Activated T-cell treated with anti-CD3 and anti-CD28 coated beads for 24 hours (primary cell): ENCODE measurements around the gene MAPKAPK3.
"Not testable (repeated sequence)": the region's sequence is repeated elsewhere in the genome, so short reads cannot be mapped to it uniquely, and the experiment has no call there.

Source experiments
- DNase-seq: peaks from one replicate; pipeline ENCODE4 v3.0.0-alpha.2; 2020; ENCODE audit warnings: low read depth

The MAPKAPK3 gene

DNA sequence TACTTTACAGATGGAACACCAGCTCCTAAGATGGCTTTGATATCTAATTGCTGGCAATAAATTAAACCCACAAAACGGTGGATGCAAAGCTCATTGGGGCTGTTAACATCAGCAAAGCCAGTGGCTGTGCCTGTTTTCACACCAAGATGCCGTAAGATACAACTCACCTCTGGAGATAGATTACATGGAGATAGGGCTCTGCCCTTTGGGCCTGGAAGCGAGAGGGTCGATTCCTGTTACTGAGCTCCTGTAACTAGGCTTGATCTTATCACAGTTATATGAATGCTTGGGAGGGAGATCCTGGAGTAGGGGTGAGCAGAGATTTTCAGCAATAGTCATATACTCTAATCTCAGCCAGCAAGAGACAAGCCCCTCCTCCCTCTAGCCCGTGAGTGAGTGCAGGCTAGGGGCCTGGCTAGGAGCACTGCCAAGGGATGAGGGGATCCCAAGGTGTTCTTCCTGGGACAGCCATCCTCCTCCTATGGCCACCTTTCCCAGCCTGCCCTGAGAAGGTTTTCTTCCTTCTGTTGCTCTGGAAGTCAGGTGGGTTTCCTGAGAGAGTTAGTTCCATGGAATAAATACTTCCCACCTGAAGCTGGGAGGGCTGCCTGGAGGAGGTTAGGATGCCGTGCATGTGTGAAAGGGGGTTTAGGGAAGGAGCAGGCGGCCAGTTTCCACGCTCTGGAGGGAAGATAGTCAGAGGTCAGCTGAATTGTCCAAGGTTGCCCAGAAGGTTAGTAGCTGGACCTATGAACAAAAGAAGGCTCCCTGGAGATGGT is 39.7 kb downstream of the MAPKAPK3 start:
- no peak for DNase-seq

DNA sequence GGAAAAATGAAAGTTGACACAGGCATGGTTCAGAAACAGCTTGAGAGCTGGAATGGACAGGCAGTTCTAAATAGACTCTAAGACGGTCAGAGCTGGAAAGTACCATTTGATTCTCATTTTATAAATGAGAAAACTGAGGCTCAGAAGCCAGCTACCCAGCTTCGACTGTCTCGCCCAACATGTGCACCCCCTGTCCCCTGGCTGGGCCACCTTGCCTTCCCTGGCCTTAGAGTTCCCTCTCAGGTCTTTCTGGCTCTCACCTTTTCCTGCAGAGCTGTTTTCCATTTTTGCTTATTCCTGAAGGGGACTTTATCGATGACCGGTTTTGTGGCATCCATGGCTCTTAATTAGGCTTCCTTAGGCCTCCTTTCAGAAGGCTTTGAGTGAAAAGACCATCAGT is 40.5 kb downstream of the MAPKAPK3 start:
- no peak for DNase-seq

DNA sequence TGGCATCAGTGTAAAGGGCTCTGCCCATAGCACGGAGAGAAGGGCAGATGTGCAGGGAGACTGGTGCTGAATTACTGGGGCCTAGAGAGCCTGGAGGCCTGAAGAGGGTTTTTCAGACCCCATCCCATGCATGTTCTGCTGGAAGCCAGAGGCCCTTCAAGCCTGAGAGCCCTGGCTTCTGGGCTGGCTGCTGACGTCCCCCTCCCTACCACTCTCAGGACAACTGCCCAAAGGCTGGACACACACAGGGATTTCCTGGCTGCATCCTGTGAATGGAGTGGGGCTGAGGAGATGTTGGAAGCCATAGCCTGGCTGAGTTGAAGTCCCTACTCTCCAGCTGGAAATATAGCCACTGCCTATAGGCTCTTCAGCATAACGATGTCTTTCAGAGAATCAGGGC is 40.9 kb downstream of the MAPKAPK3 start:
- DNase-seq, result no peak

DNA sequence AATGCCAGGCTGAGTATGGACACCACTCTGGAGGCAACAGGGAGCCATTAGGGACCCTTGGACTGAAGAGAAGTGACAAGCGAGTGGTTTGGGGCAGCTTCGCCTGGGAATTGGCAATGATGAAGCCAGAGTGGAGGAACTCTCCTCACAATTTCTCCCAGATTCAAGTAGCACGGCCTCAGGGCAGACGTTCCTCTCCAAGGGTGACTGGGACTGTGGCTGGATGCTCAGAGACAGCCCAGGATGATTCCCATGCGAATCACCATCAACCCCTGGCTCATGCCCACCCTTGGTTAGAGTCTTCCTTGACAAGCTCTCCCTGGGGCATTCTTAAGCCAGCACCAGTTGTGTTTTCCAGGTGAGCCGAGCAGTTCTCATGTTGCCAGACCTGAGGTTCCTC is 41.5 kb downstream of the MAPKAPK3 start:
- no peak for DNase-seq

DNA sequence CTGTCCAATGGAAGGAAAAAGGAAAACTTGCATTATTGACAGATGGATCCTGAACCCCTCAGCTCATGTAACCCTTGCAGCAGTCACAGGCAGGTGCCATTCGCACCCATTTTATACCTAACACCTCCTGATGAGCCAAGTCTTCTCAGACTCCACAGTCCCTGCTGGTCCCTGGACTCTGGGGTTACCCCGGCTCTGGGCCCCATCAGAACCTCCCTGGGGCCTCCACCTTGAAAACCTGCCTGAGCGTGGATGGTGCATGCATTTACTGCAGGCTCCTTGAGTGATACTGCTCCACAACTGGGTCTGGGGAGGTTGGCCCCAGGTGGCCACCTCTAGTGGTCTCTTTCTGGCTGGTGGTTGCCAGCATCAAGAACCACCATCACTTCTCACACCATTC is 41.9 kb downstream of the MAPKAPK3 start:
- DNase-seq, result no peak

DNA sequence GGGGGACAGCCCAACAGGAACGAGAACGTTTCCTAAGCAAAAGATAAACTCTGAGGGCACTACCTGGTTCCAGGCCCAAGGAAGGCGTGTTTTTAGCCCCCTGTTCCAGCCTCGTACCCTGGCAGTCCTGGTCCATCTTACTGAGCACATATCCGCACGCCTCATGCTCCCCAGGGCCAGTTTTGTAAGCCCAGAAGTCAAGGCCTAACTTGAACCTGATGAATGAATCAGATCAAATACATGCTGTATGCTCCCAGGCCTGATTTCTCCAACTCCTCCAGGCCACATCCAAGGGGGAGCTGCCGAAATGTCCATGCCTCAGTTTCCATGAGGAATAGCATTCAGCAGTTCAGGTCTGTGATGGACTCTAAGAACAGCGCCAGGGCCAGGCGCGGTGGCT is 43.4 kb downstream of the MAPKAPK3 start:
- DNase-seq, result no peak

DNA sequence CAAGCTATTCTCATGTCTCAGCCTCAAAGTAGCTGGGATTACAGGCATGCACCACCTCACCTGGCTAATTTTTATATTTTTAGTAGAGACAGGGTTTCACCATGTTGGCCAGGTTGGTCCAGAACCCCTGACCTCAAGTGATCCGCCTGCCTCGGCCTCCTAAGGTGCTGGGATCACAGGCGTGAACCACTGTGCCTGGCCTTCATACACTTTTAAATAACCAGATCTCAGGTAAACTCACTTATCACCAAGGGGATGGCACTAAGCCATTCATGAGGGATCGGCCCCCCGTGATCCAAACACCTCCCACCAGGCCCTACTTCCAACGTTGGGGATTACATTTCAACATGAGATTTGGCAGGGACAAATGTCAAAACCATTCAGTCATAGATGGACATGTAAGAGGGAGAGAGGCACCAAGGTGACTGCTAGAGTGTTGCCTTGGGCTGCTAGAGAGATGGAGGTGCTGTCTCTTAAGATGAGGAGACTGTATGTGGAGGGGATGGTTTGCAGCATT is 44.4 kb downstream of the MAPKAPK3 start:
- DNase-seq, result no peak

DNA sequence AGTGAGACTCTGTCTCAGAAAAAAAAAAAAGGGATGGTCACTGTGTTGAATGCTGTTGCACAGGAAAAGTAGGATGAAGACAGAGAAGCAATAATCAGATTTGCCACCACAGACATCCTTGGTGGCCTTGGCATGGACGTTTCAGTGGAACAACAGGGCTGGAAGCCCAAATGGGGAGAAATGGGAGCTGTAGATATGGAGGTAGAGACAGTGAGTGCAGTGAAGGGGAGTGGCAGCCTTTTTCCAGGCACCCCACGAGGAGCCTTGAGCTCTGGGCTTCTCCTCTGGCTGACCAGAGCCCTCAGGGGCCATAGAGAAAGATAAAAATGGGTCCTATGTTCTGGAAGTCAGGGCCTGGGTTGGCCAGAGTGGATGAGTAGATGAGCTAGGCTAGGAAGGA is 45.5 kb downstream of the MAPKAPK3 start:
- no peak for DNase-seq

DNA sequence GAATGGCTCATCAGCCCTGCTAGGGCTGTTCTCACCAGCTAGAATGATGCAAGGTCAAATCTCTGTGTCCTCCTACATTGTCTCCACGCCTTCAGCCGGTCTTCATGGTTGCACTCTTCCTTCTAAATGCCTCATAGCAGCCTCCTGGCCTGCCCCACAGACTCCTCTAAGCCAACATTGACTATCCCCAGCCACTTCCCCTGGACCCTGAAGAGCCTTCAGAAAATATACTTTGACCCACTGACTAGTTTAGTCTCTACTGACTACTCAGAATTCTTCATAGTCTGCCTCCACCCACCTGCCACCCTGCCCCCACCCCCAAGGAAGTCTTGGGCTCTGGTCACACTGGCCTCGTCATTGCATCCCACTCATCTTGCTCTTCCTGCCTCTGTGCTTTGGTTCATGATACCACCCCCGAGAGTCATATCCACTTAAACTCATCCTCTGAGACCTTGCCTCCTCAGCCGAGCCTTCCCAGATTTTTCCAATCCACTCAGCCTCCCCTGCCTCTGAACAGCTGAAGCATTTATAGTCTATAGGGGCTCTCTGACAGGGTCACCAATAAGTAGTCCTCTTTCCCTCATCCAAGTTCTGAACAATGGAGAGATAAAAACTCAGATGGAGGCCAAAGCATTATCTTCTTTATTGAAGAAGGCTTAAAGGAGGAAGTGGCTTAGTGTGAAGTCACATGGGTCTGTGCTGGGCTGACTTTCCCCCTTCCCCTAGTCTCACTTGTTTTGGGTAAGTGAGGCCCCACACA is 48.3 kb downstream of the MAPKAPK3 start:
- DNase-seq, result no peak

DNA sequence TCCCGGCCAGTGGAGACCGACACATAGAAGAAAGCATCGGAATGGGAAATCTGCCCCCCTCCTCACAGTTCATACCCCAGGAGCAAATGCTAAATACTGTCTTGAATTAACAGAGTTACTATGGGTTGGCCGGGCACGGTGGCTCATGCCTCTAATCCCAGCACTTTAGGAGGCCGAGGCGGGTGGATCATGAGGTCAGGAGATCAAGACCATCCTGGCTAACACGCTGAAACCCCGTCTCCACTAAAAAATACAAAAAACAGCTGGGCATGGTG is 48.8 kb downstream of the MAPKAPK3 start:
- not testable (repeated sequence) for DNase-seq

DNA sequence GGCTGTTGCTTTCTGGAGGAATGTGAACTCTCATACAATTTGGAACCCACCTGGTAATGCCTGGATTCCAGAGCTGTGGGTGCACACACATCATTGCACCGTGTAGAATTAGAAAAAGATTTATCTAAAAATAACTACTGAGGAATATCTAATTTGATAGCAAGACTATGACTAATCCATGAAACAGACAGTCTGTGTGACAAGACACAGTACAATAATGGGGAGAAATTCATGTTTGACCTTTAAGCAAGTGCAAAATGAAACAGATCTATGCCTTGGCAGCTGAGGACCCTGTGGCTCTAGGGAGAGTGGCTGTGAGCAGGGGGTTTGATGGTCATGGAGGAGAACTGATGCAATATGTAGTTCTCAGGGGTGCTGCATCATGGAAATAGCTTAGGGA is 49.9 kb downstream of the MAPKAPK3 start:
- no peak for DNase-seq

DNA sequence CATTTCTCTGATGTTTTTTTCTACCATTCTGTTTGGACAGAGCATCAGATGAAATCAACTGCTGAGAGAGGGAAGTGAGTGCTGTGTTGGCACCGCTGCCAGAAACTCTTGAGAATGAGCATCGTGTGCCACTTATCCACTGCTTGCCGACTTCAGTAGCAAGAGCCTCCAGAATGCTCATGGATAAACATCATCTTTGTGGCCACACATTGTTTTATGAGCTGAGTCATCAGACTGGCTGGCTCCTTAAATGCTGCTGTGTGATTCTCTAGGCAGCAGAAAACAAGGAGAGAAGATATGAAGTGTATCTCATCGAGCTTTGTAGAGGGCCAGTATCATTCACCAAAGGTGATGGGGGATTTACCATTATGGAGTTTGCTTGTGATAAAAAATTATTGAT is 54.4 kb downstream of the MAPKAPK3 start:
- DNase-seq, result no peak

DNA sequence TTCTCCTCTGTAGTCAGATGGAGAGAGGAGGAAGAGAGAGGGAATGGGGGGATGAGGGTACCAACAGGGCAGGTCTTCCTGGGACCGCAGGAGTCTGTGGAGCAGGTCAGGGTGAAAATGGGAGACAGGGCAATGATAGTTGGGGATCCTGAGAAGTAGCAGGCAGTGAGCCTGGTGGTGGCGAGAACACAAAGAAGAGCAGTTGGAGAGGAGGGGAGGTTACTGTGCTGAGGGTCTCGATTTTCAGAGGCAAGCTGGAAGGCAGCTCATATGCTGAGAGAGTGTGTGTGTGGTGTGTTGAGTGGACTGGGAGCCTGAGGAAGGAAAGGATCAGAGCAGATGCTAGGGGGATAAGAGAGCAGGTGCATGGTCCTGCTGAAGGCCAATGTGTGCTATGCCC is 55.7 kb downstream of the MAPKAPK3 start:
- no peak for DNase-seq

DNA sequence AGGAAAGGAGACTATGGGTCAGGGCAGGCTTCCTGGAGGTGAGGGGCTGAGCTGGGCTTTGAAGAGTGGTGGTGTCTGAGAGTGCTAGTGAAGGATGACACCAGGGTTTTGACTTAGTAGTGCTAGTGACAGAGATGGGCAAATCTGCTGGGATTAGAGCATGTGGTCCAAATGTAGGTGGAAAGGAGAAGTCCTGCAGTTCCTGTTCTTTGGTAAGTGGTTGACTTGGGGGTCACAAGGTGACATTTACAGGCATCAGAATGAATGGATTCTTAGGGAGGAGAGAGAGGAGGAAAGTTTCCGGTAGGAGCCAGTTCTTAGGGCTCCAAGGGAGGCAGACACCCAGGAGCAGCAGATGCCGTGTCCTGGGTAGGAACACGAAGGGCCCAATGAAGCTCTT is 57.0 kb downstream of the MAPKAPK3 start:
- DNase-seq, result no peak

DNA sequence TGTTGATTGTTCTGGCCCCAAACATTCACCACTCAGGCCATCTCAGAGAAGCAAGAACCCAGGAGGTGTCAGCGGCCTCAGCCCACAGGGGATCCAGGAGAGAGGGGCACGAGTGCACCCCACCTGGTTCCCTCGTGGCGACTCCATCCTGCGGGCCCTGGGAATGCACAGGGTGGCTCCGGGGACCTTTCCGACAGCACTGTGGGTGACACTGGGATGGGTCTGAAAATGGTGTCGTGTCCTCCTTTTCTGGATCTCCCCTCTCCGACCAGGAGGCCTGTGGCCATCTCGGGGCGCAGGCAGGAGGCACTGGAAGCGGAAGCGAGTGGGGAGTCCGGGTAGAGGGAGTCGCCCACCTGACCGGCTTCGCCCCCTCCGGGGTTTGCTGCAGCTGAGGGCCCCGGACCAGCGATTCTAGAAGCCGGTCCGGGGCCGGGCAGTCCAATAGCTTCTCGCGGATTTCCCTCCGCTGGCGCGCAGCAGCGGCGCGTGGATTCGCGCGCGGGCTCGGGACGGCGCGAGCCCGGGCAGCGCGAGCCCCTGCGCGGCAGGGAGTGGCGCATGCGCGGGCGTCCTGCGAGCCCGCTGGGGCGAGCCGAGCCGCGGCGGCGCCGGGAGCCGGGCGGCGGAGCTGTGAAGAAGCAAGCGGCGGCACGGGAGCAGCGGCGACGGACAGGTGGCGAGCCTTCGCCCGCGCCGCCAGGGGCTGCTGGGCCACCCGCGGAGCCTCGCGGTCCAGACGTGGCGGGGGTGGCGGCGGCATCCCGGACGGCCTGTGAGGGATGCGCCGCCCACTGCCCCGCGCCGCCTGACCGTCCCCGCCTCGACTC is 57.6 kb downstream of the MAPKAPK3 start, which contains the start of gene DOCK3:
TSS of gene DOCK3 (plus strand) at position 579 of the 830 bp plus-strand sequence. CDS start 337 bp downstream, outside the sequence.
- peak; percentile 48 for DNase-seq

DNA sequence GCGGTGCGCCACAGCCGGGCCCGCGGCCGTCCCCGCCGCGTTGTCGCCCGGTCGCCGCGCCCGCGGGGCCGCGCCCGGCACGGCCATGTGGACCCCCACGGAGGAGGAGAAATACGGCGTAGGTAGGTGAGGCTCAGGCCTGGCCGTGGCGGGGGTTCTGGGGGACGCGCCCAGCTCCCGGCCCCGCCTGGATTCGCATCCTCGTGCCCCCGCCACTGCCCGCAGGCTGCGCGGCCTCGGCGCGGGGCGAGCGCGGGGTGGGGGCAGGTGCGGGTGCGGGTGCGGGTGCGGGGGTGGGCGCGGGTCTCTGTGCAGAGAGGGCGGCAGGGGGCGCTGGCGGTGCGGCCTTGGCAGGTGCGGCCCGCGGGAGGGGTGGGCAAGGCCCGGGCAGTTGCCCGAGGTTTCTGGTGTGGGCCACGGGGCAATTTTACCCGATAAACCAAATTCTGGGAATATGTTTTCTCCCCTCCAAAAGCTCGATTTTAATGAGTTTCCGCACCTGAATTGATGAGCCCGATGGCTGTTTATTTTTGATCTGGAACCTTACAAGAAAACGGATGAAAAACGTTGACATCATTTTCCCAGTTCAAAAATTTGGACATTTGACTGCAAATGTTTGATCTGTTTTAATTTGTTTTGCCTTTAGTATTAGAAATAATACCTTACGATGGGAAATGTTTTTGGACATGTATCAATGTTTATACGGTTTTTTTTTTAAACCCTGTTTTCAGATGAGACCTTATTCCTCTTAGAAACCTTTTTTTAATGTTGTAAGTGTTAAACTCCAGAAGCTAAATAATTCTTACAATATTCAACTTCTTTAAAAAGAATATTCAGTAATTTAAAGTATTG is 58.5 kb downstream of the MAPKAPK3 start:
- DNase-seq, result peak; percentile 42

DNA sequence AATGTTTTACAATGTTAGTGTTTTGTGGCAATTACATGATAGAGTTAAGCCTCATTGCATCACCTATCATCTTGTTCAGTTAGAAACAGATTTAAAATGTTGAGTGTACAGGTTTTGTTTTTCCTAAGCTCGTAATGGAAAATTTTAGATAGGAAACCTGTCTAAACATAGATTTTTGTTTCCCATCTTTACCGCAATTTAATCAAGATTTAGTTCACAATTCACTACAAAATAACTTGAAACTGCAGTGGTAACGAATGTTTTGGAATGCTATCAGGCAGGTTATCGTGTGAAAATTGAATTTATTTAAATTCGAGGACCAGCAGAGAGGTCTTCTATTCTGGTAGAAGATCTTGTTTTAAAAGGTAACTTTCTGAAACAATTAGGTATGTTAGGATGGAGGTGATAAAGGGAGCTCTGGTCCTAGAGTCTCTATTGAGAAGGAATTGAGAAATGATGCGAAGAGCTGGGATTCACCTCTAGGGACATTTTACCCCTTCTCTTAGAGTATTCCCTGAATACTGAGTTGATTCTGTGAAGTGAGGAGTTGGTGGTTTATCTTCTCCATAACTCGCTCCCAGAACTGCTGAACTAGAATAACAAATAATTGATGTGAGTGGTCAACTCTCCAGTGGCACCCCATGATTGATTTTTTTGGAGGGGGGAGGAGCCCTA is 59.2 kb downstream of the MAPKAPK3 start:
- DNase-seq, result no peak

DNA sequence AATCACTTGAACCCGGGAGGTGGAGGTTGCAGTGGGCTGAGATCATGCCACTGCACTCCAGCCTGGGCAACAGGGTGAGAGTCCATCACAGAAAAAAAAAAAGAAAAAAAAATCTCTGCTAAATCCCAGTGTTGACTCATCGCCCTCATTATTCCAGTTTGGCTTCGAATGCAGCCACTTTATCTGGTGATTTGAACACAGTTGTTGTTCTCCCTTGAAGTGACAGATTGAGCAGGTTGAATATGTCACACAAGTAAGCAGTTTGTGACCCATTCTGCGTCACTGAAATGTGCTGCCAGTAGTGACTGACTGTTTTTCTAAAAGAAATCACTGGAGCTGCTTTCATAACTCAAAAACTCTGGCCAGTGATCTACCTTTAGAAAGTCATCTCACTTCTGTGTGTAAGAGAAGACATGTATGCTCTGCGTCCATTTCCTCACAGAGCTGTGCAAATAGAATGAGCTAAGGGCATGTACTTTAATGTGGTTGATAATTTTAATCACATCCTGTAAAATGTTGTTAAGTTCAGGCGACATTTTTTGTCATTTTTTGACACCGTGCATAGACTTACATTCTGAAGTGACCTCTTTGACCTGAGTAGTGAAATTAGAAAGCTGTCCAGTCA is 70.3 kb downstream of the MAPKAPK3 start:
- DNase-seq, result no peak

DNA sequence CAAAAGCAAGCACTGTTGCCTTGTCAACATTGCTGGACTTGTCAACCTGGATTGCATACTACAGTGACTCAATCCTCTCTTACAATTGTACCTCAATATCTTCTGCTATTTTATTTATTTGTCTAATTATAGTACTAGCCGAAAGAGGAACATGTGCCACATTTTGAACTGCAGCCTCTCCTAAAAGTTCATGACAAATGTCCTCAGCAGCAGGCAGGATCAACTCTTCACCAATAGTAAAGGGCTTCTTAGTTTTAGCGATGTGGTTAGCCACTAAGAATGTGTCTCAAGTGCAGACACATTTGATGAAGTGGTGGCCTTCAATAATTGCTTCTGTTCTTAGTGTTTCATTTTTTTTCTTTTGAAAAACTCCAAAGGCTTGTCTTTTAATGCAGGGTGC is 71.0 kb downstream of the MAPKAPK3 start:
- DNase-seq, result no peak

DNA sequence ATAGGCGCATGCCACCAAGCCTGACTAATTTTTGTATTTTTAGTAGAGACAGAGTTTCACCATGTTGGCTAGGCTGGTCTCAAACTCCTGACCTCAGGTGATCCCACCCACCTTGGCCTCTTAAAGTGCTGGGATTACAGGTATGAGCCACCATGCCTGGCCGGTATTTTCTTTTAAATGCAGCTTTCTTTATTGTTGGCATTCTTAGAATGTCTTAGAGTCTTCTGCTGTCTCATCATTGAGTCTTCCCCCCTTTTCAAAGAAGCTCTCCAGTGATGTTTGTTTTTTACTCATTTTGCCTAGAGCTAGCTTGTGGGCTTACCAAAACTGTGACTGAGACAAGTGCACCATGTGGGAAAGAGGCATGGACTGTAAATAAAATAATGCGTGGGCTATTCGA is 71.7 kb downstream of the MAPKAPK3 start:
- DNase-seq, result not testable (repeated sequence)

DNA sequence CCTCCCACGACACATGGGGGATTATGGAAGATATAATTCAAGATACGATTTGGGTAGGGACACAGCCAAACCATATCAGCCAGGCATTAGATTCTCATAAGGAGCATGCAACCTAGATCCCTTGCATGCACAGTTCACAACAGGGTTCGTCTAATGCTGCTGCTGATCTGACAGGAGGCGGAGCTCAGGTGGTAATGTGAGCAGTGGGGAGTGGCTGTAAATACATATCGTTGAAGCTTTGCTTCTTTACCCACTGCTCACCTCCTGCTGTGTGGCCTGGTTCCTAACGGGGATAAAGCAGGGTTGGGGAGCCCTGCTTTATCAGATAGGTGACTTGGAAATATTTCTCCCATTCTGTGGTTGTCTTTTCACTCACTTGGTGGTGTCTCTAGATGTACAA is 72.6 kb downstream of the MAPKAPK3 start:
- no peak for DNase-seq
